Occipital lobe (tissue), 2 donors: ENCODE results near the gene GP1BA. TPM values are rescaled to one million over a fixed set of nuclear protein-coding genes. Genes with fewer than 3 reads are reported as not detected.
A peak's percentile ranks its signal among the peaks of the same experiment; 100 is the strongest.

Experiments used
- DNase-seq: peaks from one replicate; lab custom pipeline; 2025; lab: John Stamatoyannopoulos, UW
- total RNA-seq: library from RNA; depleted of rRNA; stranded (reverse); fragments of >200 nt; gene quantifications from one replicate; pipeline ENCODE4 v1.2.3, GENCODE V29; 2014

The GP1BA gene
- total RNA-seq, 1 donor from 2014 or later = not detected

DNA sequence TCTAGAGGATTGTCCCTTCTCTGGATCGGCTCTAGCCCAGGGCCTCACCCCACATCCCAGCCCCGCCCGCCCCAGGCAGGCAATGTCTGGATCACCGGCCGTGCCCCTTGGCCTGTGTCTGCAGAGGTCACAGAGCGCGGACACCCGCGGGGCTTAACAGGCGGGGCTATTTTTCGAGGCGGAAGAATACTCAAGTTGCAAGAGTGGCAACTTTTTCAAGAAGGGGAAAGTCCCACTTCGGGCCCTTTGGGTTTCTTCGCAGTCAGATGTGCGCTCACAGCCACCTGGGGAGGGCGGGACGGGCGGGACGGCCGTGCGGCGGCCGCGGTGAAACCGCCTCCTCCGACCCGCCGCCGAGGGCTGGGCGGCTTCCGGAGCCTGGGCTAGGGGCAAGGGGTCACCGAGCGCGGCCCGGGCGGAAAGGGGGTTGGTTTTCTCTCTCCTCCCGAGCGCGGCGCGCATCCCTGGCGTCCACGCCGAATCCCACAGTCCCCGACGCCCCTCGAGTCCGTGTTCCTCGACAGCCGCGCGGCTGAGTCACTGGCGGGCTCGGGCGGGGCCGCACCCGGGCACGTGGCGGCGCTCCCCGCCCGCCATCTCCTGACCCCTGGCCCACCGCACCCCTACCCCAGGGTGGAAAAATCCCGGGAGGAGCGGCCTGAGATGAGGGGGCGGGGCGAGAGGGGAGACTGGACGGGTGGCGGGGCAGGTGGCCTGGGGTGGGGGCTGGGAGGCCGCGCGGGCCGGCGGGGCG lies 17.4 kb downstream of the GP1BA start:
- DNase-seq = no peak

DNA sequence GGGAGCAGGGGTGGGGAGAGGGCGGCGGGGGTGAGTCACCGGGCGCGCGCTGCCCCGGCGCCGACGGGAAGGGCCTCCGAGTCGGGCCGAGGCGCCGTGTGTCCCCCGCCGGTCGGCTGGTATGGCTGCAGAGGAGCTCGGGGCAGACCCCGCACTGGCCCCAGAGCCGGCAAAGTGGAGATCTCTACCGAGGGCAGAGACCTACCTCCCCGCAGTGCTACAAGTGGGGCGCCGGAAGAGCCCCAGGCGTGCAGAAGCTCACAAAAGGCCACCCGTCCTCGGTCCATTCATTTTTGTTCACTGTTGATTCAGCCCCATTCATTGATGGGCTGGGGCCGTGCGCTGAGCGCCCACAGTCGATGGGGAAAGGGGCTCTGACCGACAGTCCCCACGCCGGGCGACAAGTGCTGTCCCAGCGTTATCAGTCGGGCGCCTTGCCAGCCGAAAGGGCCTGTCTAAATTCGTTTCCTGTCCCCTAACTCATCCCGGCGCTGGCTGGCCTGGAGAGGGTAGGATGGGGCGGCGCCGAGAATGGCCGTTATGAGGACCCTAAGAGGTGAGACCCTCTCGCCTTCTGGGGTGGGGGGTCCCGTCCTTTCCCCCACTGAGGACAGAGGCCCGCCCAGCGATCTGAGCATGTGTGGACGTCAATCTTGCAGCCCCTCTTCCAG lies 18.1 kb downstream of the GP1BA start:
- no peak for DNase-seq

DNA sequence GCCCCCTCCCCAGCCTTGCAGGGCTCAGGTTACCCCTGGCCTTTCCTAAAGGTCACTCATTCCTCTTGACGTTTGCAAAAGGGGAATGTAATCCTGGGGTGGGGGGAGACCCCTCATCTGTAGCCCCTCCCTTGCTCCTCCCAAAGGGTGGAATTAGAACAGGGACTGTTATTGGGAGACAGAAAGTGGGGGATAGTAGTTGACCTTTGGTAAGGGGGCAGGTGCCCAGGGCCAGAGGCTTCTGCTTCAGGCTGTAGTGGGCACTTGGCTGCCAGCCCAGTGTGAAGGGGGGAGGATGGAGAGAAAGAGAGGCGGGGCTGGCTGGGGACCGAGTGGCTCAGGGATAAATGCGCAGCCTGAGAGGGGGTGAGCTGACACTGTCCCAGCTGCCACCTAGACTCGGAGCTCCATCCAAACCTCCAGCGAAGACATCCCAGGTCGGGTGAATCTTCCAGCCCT lies 18.7 kb downstream of the GP1BA start, which contains the start of gene ENO3:
Gene ENO3, plus strand, starts transcription at position 374 of the 459 bp plus-strand sequence. CDS start 711 bp downstream, outside the sequence.
- DNase-seq = no peak

GRCh38 chr17:4951486-4951885 lies 19.4 kb downstream of the GP1BA start:
- no peak for DNase-seq

GRCh38 chr17:4953451-4953961 lies 21.4 kb downstream of the GP1BA start:
- DNase-seq = no peak

GRCh38 chr17:4955091-4955490 lies 23.0 kb downstream of the GP1BA start:
- no peak for DNase-seq

DNA sequence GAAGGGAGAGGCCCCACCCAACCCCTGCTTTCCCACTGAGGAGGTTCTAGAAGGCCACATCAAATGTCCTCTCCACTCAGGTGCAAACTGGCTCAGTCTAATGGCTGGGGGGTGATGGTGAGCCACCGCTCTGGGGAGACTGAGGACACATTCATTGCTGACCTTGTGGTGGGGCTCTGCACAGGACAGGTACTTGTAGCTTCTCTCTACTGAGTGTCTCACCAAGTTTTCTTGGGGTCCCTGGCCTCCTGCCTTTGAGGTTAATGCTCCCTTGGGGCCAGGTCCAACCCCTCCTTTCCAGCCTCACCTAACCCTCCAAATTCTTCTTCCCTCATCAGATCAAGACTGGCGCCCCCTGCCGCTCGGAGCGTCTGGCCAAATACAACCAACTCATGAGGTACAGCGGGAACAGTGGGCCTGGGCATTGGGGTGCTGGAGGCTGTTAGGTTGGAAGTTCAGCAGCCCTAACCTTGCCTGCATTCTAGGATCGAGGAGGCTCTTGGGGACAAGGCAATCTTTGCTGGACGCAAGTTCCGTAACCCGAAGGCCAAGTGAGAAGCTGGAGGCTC lies 24.5 kb downstream of the GP1BA start:
- DNase-seq = no peak

DNA sequence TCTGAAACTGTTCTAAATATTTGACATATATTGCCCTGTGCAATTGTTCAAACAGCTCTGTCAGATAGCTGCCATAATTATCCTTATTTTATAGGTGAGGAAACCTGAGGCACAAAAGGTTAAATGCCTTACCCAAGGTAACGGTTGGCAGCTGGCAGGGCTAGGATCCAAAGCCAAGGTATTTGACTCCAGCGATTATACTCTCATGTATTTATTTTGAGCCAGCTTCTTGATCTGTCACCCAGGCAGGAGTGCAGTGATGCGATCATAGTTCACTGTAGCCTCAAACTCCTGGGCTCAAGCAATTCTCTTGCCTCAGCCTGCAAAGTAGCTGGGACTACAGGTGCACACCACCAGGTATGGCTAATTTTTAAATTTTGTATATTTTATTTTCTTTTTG lies 26.0 kb downstream of the GP1BA start:
- DNase-seq = no peak

GRCh38 chr17:4959261-4959965 lies 27.3 kb downstream of the GP1BA start:
- no peak for DNase-seq

DNA sequence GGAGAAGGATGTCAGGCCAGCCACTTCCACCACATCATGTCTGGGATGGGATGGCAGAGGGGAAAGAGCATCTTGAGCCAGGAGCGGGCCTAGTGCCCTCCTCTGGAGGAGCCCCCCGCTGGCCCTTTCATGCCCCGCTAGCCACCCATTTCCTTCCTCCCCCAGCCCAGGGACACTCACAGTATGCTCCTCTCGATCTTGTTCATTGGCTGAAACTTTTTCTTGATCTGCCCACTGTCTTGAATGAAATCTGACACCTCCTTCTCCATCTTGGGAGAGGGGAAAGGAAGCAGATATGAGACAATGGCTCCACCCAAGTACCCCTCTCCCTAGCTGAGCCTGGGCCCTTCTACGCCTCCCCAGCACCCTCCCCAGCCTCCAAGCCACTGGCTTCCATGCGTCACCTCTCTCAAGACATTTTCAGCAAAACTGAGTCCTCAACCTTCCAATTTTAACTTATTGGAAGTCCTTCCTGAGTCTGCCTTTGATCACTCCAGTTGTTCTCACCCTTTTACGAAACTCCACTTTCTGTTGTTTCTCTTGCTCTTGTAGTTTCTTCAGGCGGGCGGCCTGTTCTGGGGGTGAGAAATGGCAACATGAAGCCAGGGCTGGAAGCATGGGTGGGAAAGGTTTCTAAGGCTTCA lies 28.3 kb downstream of the GP1BA start:
- DNase-seq = no peak

GRCh38 chr17:4965311-4965986 lies 33.4 kb downstream of the GP1BA start:
- no peak for DNase-seq

- DNase-seq = peak; percentile 98
These were observed 34.9 kb downstream of the GP1BA start for GRCh38 chr17:4966844-4967538.

GRCh38 chr17:4967539-4968485 lies 35.7 kb downstream of the GP1BA start, which contains the start of gene SPAG7:
SPAG7 (minus strand) TSS chr17:4967817; CDS start chr17:4967804, 13 bp downstream.
- DNase-seq = peak; percentile 95

GRCh38 chr17:4968486-4969046 lies 36.5 kb downstream of the GP1BA start:
- no peak for DNase-seq

- DNase-seq = no peak
These were observed 37.0 kb downstream of the GP1BA start for GRCh38 chr17:4969047-4969550.

DNA sequence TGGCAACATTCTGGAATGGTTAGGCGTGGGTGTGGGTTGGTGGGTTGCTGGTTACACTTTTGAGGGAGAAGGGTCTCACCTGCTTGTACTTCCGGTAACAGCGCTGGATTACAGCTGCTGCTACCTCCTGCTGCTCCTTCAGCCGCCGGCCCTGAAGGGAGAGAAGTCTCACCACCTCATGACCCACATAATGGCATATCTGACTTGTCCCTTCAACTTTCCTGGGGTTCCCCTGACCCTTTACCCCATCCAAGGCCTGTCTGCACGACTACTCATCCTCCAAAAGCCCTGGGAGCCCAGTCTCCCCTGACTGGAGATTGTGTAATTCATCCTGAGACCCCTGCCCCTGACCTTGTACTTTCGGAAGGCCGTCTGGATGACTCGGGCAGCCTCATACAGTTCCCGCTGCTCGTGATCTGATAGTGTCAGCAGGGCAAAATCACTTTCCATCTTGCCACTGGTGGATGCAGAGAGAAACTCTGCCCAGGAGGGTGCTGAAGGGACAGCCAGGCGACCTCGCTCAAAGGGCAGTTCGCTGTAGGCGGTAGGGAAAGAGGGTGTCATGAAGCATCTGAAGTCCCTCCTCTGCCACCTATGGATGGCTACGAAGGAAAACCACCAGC lies 37.6 kb downstream of the GP1BA start:
- no peak for DNase-seq

GRCh38 chr17:4970273-4970672 lies 38.2 kb downstream of the GP1BA start:
- no peak for DNase-seq

DNA sequence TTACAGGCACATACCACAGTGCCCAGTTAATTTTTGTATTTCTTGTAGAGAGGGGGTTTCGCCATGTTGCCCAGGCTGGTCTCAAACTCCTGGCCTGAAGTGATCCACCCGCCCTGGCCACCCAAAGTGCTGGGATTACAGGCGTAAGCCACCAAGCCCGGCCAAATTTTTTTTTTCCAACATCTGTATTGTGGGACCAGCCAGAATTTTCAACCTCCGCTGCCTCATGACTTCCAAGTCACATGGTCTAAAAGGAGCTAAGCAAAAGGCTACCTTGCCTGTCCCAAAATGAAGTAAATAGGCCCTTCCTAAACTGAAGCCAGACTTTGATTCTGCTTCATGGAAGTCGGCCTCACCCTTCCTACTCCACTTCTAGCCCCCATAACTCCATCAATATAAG lies 39.7 kb downstream of the GP1BA start:
- DNase-seq = no peak
